ENCODE results near the gene SRSF4. TPM values are rescaled to one million over a fixed set of nuclear protein-coding genes. Genes with fewer than 3 reads are reported as not detected.

Gene SRSF4
- total and polyA plus RNA-seq, 7 experiments from 2014 or later, result 76.1 to 123 (median 79.9) TPM

DNA sequence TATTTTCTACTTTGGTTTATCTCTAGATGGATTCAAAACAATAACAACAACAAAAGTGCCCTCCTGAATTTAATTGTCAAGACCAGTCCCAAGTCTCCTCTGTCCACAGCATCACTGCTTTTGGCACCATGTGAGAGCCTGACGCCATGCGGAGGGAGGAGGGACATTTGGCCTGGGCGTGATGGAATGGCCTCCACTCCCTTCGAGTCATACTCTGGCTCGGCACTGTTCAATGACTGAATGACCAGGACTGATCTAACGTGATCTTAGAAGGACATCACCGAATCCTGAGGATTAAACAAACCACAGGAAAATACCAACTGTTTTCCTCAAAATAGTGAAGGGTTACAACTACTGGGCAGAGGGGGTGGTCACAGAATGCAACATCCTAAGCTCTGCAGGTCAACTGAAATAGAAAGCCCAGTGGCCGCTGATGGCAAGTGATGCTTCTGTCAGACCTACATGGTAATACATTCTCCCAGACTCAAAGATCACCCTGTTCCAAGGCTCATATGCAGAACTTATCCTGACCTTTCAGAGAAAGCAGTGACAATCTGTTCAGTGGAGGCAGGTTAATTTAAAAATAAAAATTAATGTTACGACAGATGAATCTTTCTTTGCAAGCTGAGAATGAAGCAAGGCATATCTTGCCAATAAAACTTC lies 19.1 kb downstream of the SRSF4 start:
- H3K36me3 ChIP-seq (ENCODE audit: control insufficient read depth in 2 of 3, insufficient read depth in 3 of 3, low read length in 3 of 3), result peaks cover 0 to 62% (median 13%) of the 10 kb centered on the region in 3 experiments
- Mint-ChIP-seq H3K36me3 (peaks cover 0 to 35% (median 15%) of the 10 kb centered on the region in 5 donors), H3K4me1 (peaks cover 19 to 59% (median 52%) of the 10 kb centered on the region in 7 donors), H3K27me3 (no peaks in the 10 kb centered on the region), H3K9me3 (no peaks in the 10 kb centered on the region), H3K27ac (no peak overlapping the region), H3K4me3 (no peak overlapping the region)
- CTCF ChIA-PET, result interaction anchor here (0.8 kb wide), 1 partner anchor 37 kb away, joined by 3 read pairs; no protein-coding TSS in a partner anchor
- POLR2A ChIA-PET, result interaction anchor here (0.8 to 3.1 kb wide), 2 partner anchors 18 to 173 kb away, joined by 3 to 12 read pairs; partner anchors contain the start of gene SRSF4
- no peaks in the 10 kb centered on the region for H3K9me3 ChIP-seq (ENCODE audit: control insufficient read depth in 2 of 3, low read length in 3 of 3)
- DNase-seq (no peak), ATAC-seq (no peak)
- H3K27ac ChIP-seq (ENCODE audit: low read depth, low read length), result peak overlapping the region; percentile 24
- intact Hi-C loops (cut with micrococcal nuclease), result no loop called here
- H3K4me3 ChIP-seq (ENCODE audit: low read length), result no peak overlapping the region
- peaks cover 17 to 26% of the 10 kb centered on the region in 2 donors for H3K4me1 ChIP-seq (ENCODE audit: control insufficient read depth in 2 of 2, insufficient read depth in 2 of 2, low read length in 2 of 2)
- no peaks in the 10 kb centered on the region for H3K27me3 ChIP-seq (ENCODE audit: control insufficient read depth in 2 of 2, insufficient read depth in 2 of 2, low read length in 2 of 2)

DNA sequence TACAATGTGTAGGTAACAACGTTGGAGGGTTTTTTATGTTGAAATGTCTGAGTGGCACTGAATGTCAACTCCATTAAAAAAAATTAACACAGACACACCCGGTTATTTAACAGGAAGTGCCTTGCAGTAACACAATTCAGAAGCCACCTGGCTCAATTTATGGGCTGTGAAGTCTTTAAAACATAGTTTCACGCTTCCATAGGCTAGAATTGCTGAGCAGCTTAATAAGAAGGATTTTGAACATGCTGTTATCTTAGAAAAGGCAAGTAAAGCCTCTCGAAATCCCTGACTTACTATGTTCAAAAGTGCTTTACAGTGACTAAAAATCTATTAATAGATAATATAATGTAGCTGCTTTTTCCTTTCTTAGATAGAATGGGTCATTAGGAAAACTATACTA lies 19.7 kb downstream of the SRSF4 start:
- H3K4me1 Mint-ChIP-seq, result peaks cover 16 to 55% (median 46%) of the 10 kb centered on the region in 7 donors
- Histone ChIP-seq H3K9me3 (ENCODE audit: control insufficient read depth in 2 of 3, low read length in 3 of 3) (no peaks in the 10 kb centered on the region), H3K4me3 (ENCODE audit: low read length) (no peak overlapping the region), H3K36me3 (ENCODE audit: control insufficient read depth in 2 of 3, insufficient read depth in 3 of 3, low read length in 3 of 3) (peaks cover under 1 to 62% (median 17%) of the 10 kb centered on the region in 3 experiments), H3K27ac (ENCODE audit: low read depth, low read length) (peak overlapping the region; percentile 24), H3K27me3 (ENCODE audit: control insufficient read depth in 2 of 2, insufficient read depth in 2 of 2, low read length in 2 of 2) (no peaks in the 10 kb centered on the region), H3K4me1 (ENCODE audit: control insufficient read depth in 2 of 2, insufficient read depth in 2 of 2, low read length in 2 of 2) (peaks cover 15 to 26% of the 10 kb centered on the region in 2 donors)
- no peak overlapping the region for H3K4me3 Mint-ChIP-seq
- ChIA-PET POLR2A (interaction anchor here (0.8 to 3.1 kb wide), 2 partner anchors 19 to 173 kb away, joined by 3 to 12 read pairs; partner anchors contain the start of gene SRSF4), CTCF (no interaction called here)
- no peaks in the 10 kb centered on the region for H3K27me3 Mint-ChIP-seq
- peak overlapping the region in 1 of 9 donors; percentile 71 for H3K27ac Mint-ChIP-seq
- H3K36me3 Mint-ChIP-seq, result peaks cover 0 to 37% (median 15%) of the 10 kb centered on the region in 5 donors
- no peak for DNase-seq
- intact Hi-C loops (cut with micrococcal nuclease), result no loop called here
- no peak for ATAC-seq
- H3K9me3 Mint-ChIP-seq, result no peaks in the 10 kb centered on the region

GRCh38 chr1:29159773-29160172 lies 21.9 kb downstream of the SRSF4 start:
- H3K4me1 Mint-ChIP-seq, result peaks cover 10 to 32% (median 26%) of the 10 kb centered on the region in 7 donors
- CTCF ChIA-PET, result no interaction called here
- H3K27me3 Mint-ChIP-seq, result no peaks in the 10 kb centered on the region
- H3K4me3 Mint-ChIP-seq, result no peak overlapping the region
- Histone ChIP-seq H3K4me1 (ENCODE audit: control insufficient read depth in 2 of 2, insufficient read depth in 2 of 2, low read length in 2 of 2) (peaks cover 10 to 17% of the 10 kb centered on the region in 2 donors), H3K27me3 (ENCODE audit: control insufficient read depth in 2 of 2, insufficient read depth in 2 of 2, low read length in 2 of 2) (no peaks in the 10 kb centered on the region), H3K36me3 (ENCODE audit: control insufficient read depth in 2 of 3, insufficient read depth in 3 of 3, low read length in 3 of 3) (peaks cover 8 to 63% (median 15%) of the 10 kb centered on the region in 3 experiments), H3K27ac (ENCODE audit: low read depth, low read length) (no peak overlapping the region), H3K9me3 (ENCODE audit: control insufficient read depth in 2 of 3, low read length in 3 of 3) (no peaks in the 10 kb centered on the region), H3K4me3 (ENCODE audit: low read length) (no peak overlapping the region)
- intact Hi-C loops (cut with micrococcal nuclease), result no loop called here
- H3K9me3 Mint-ChIP-seq, result no peaks in the 10 kb centered on the region
- peaks cover under 1 to 32% (median 20%) of the 10 kb centered on the region in 5 donors for H3K36me3 Mint-ChIP-seq
- ATAC-seq (no peak), DNase-seq (no peak)
- POLR2A ChIA-PET, result interaction anchor here (0.7 kb wide), 2 partner anchors 889 to 1294 kb away, joined by 4 read pairs; no protein-coding TSS in a partner anchor
- H3K27ac Mint-ChIP-seq, result no peak overlapping the region

DNA sequence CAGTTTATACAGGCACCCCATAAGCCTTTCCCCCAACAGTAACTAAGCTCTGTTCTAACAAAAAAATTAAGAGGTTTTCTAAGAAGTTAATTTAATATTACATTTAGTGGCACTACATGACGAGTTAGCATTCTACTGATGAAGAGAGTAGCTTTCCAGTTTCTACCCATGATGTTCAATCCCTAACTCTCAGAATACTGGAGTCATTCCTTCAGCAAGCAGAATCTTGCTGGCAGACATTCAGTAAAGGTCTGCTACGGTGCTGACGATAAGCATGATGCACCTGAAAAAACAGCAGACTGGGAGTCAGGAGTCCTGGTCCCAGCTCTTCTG lies 24.5 kb downstream of the SRSF4 start:
- H3K36me3 Mint-ChIP-seq, result peaks cover 3 to 37% (median 23%) of the 10 kb centered on the region in 5 donors
- H3K9me3 Mint-ChIP-seq, result no peaks in the 10 kb centered on the region
- H3K4me3 Mint-ChIP-seq, result no peak overlapping the region
- peaks cover under 1 to 16% (median 4%) of the 10 kb centered on the region in 7 donors for H3K4me1 Mint-ChIP-seq
- DNase-seq (no peak), ATAC-seq (no peak)
- Histone ChIP-seq H3K27me3 (ENCODE audit: control insufficient read depth in 2 of 2, insufficient read depth in 2 of 2, low read length in 2 of 2) (no peaks in the 10 kb centered on the region), H3K9me3 (ENCODE audit: control insufficient read depth in 2 of 3, low read length in 3 of 3) (no peaks in the 10 kb centered on the region), H3K36me3 (ENCODE audit: control insufficient read depth in 2 of 3, insufficient read depth in 3 of 3, low read length in 3 of 3) (peaks cover 17 to 83% (median 29%) of the 10 kb centered on the region in 3 experiments), H3K4me3 (ENCODE audit: low read length) (no peak overlapping the region), H3K4me1 (ENCODE audit: control insufficient read depth in 2 of 2, insufficient read depth in 2 of 2, low read length in 2 of 2) (peaks cover 5% of the 10 kb centered on the region in 2 donors), H3K27ac (ENCODE audit: low read depth, low read length) (no peak overlapping the region)
- H3K27ac Mint-ChIP-seq, result no peak overlapping the region
- POLR2A ChIA-PET, result interaction anchor here (0.8 kb wide), 1 partner anchor 25 kb away, joined by 3 read pairs; the partner anchor contains the start of gene SRSF4
- CTCF ChIA-PET, result no interaction called here
- intact Hi-C loops (cut with micrococcal nuclease), result no loop called here
- no peaks in the 10 kb centered on the region for H3K27me3 Mint-ChIP-seq

GRCh38 chr1:29156543-29157268 lies 25.0 kb downstream of the SRSF4 start:
- intact Hi-C loops (cut with micrococcal nuclease), result no loop called here
- Histone ChIP-seq H3K36me3 (ENCODE audit: control insufficient read depth in 2 of 3, insufficient read depth in 3 of 3, low read length in 3 of 3) (peaks cover 22 to 85% (median 34%) of the 10 kb centered on the region in 3 experiments), H3K4me3 (ENCODE audit: low read length) (no peak overlapping the region), H3K9me3 (ENCODE audit: control insufficient read depth in 2 of 3, low read length in 3 of 3) (no peaks in the 10 kb centered on the region), H3K27ac (ENCODE audit: low read depth, low read length) (no peak overlapping the region), H3K4me1 (ENCODE audit: control insufficient read depth in 2 of 2, insufficient read depth in 2 of 2, low read length in 2 of 2) (no peaks in the 10 kb centered on the region), H3K27me3 (ENCODE audit: control insufficient read depth in 2 of 2, insufficient read depth in 2 of 2, low read length in 2 of 2) (no peaks in the 10 kb centered on the region)
- Mint-ChIP-seq H3K4me3 (no peak overlapping the region), H3K4me1 (peaks cover 0 to 16% (median 4%) of the 10 kb centered on the region in 7 donors), H3K9me3 (no peaks in the 10 kb centered on the region), H3K27me3 (no peaks in the 10 kb centered on the region), H3K27ac (peak overlapping the region in 1 of 9 donors; percentile 46), H3K36me3 (peaks cover 5 to 42% (median 28%) of the 10 kb centered on the region in 5 donors)
- ATAC-seq, result no peak
- DNase-seq, result no peak
- ChIA-PET CTCF (no interaction called here), POLR2A (interaction anchor here (0.6 to 0.8 kb wide), 2 partner anchors 25 to 415 kb away, joined by 3 read pairs; partner anchors contain the start of gene SRSF4)

DNA sequence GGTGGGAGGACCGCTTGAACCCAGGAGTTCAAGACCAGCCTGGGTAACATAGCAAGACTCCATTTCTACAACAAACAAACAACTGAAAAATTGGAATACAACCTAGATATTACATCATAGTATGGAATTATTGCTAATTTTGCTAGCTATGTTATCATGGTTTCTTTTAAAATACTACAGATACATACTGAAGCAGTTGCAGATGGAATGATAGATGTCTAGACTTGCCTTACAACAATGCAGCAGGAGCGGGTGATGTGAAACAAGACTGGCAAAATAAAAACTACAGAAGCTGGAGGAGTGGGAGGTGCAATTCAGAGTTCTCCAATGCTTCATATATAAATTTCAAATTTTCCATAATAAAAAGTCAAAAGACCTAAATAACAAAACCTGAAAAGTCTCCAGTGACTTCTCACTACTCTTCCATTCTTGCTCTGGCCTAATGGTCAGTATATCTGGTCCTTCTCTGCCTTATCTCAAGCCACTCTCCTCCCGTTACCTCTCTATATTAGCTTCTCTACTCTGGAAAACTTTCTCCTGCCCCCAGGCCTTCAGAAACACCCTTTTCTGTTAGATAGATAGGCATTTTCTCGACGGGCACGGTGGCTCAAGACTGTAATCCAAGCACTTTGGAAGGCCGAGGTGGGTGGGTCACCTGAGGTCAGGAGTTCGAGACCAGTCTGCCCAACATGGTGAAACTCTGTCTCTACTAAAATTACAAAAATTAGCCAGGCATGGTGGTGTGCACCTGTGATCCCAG lies 29.5 kb downstream of the SRSF4 start:
- ChIA-PET CTCF (no interaction called here), POLR2A (interaction anchor here (1.5 kb wide), 1 partner anchor 30 kb away, joined by 3 read pairs; the partner anchor contains the start of gene SRSF4)
- no peaks in the 10 kb centered on the region for H3K27me3 Mint-ChIP-seq
- no peaks in the 10 kb centered on the region for H3K9me3 Mint-ChIP-seq
- intact Hi-C loops (cut with micrococcal nuclease), result no loop called here
- no peaks in the 10 kb centered on the region for H3K9me3 ChIP-seq (ENCODE audit: control insufficient read depth in 2 of 3, low read length in 3 of 3)
- H3K27ac ChIP-seq (ENCODE audit: low read depth, low read length), result no peak overlapping the region
- peaks cover 48 to 95% (median 52%) of the 10 kb centered on the region in 3 experiments for H3K36me3 ChIP-seq (ENCODE audit: control insufficient read depth in 2 of 3, insufficient read depth in 3 of 3, low read length in 3 of 3)
- H3K4me1 ChIP-seq (ENCODE audit: control insufficient read depth in 2 of 2, insufficient read depth in 2 of 2, low read length in 2 of 2), result no peaks in the 10 kb centered on the region
- no peak overlapping the region for H3K27ac Mint-ChIP-seq
- H3K4me1 Mint-ChIP-seq, result peaks cover 0 to 6% (median 0%) of the 10 kb centered on the region in 7 donors
- no peak overlapping the region for H3K4me3 ChIP-seq (ENCODE audit: low read length)
- H3K4me3 Mint-ChIP-seq, result no peak overlapping the region
- ATAC-seq (no peak), DNase-seq (no peak)
- H3K36me3 Mint-ChIP-seq, result peaks cover 26 to 67% (median 57%) of the 10 kb centered on the region in 5 donors
- no peaks in the 10 kb centered on the region for H3K27me3 ChIP-seq (ENCODE audit: control insufficient read depth in 2 of 2, insufficient read depth in 2 of 2, low read length in 2 of 2)
